GM23338 (cell line): Measurements from ENCODE around the gene EFCAB10. TPM values are rescaled to one million over a fixed set of nuclear protein-coding genes. Genes with fewer than 3 reads are reported as not detected.

Source experiments
- ATAC-seq: fragments of 200-7000 bp; cut with Tn5 transposase; 3 replicates; pipeline ENCODE4 v1.9.1; 2020
- DNase-seq: peaks from one replicate; pipeline ENCODE4 v3.0.0-alpha.2; 2015; ENCODE audit warnings: low spot score
- H2AFZ ChIP-seq: fragments of 200-600 bp; sonication (generic); 2 replicates; pipeline ENCODE4 v1.8.0; 2016; ENCODE audit warnings: antibody characterized with exemption, mild to moderate bottlenecking, moderate library complexity
- H3F3A ChIP-seq: fragments of 200-600 bp; sonication (generic); replicated peaks from 2 replicates; pipeline ENCODE4 v1.8.0; 2017; ENCODE audit warnings: antibody characterized with exemption, mixed run types, low read depth
- H3K27ac ChIP-seq: fragments of 200-600 bp; sonication (generic); 2 replicates; pipeline ENCODE4 v1.6.1; 2016; ENCODE audit warnings: low read depth
- H3K27me3 ChIP-seq: fragments of 200-600 bp; sonication (generic); 2 replicates; pipeline ENCODE4 v1.8.0; 2016; ENCODE audit warnings: mild to moderate bottlenecking, mixed run types, moderate library complexity; ENCODE audit not compliant: insufficient read depth
- H3K36me3 ChIP-seq: fragments of 200-600 bp; sonication (generic); 2 replicates; pipeline ENCODE4 v1.8.0; 2016; ENCODE audit warnings: mild to moderate bottlenecking; ENCODE audit not compliant: insufficient read depth
- H3K4me1 ChIP-seq: fragments of 200-600 bp; sonication (generic); 2 replicates; pipeline ENCODE4 v1.8.0; 2016; ENCODE audit warnings: mild to moderate bottlenecking, moderate library complexity; ENCODE audit not compliant: insufficient read depth
- H3K4me2 ChIP-seq: fragments of 200-600 bp; sonication (generic); 2 replicates; pipeline ENCODE4 v1.7.1; 2017; ENCODE audit warnings: mixed run types
- H3K4me3 ChIP-seq: fragments of 200-600 bp; sonication (generic); 2 replicates; pipeline ENCODE4 v1.6.1; 2016; ENCODE audit warnings: mixed run types
- H3K79me2 ChIP-seq: fragments of 200-600 bp; sonication (generic); replicated peaks from 2 replicates; pipeline ENCODE4 v1.8.0; 2017; ENCODE audit warnings: mild to moderate bottlenecking; ENCODE audit not compliant: insufficient read depth
- H3K9me2 ChIP-seq: fragments of 200-600 bp; sonication (generic); 2 replicates; pipeline ENCODE4 v1.8.0; 2017; ENCODE audit not compliant: insufficient read depth
- H4K20me1 ChIP-seq: fragments of 200-600 bp; sonication (generic); replicated peaks from 2 replicates; pipeline ENCODE4 v1.8.0; 2017; ENCODE audit warnings: mild to moderate bottlenecking; ENCODE audit not compliant: insufficient read depth
- H3K27ac Mint-ChIP-seq: 2 replicates; pipeline ENCODE4 v1.8.0; 2020; ENCODE audit warnings: inconsistent platforms, mild to moderate bottlenecking, moderate library complexity, mixed read lengths
- H3K27me3 Mint-ChIP-seq: 3 replicates; pipeline ENCODE4 v1.8.0; 2022; ENCODE audit warnings: low read depth, mild to moderate bottlenecking, moderate library complexity, mixed read lengths, inconsistent platforms; ENCODE audit not compliant: insufficient read depth, poor library complexity
- H3K36me3 Mint-ChIP-seq: 3 replicates; pipeline ENCODE4 v1.8.0; 2021; ENCODE audit warnings: low read depth, mild to moderate bottlenecking, inconsistent platforms, moderate library complexity, mixed read lengths
- H3K4me1 Mint-ChIP-seq: 3 replicates; pipeline ENCODE4 v1.8.0; 2020; ENCODE audit warnings: mild to moderate bottlenecking, inconsistent platforms, mixed read lengths
- H3K4me3 Mint-ChIP-seq: 3 replicates; pipeline ENCODE4 v1.8.0; 2021; ENCODE audit warnings: moderate library complexity, mild to moderate bottlenecking, inconsistent platforms, mixed read lengths
- H3K9me3 Mint-ChIP-seq: 3 replicates; pipeline ENCODE4 v1.8.0; 2020; ENCODE audit warnings: moderate library complexity, mild to moderate bottlenecking, inconsistent platforms, mixed read lengths
- CREB1 ChIP-seq: fragments of 250-450 bp; sonication (Bioruptor Pico); IDR thresholded peaks from 2 replicates; pipeline ENCODE4 v1.5.0; 2020; ENCODE audit warnings: low read depth, mild to moderate bottlenecking, moderate library complexity
- NANOG ChIP-seq: IDR thresholded peaks from 2 replicates; pipeline ENCODE4 v1.6.1; 2016; ENCODE audit warnings: antibody characterized with exemption, borderline replicate concordance
- POLR2AphosphoS5 ChIP-seq: IDR thresholded peaks from 2 replicates; pipeline ENCODE4 v1.6.1; 2016; ENCODE audit warnings: antibody characterized with exemption, low read depth
- ZNF331 ChIP-seq: fragments of 250-450 bp; sonication (Bioruptor Pico); IDR thresholded peaks from 2 replicates; pipeline ENCODE4 v1.5.0; 2020; ENCODE audit warnings: low read depth, mild to moderate bottlenecking, moderate library complexity
- polyA plus RNA-seq: library from polyadenylated mRNA; unstranded; fragments of >200 nt; fragmentation: Nextera tagmentation; extraction: Ambion mirVana; gene quantifications from 2 replicates; pipeline ENCODE4 v1.2.1, GENCODE V29; 2016
- total RNA-seq: library from RNA; depleted of rRNA; stranded (reverse); fragments of >200 nt; shearing (Covaris generic); gene quantifications from 2 replicates; pipeline ENCODE4 v1.2.3, GENCODE V29; 2014
- TF ChIP-seq, protein P1 (sequence below): IDR thresholded peaks from one replicate; pipeline ENCODE4 v1.6.1; 2018; ENCODE audit warnings: antibody characterized with exemption; ENCODE audit not compliant: unreplicated experiment
- TF ChIP-seq, protein P2 (sequence below): IDR thresholded peaks from 2 replicates; pipeline ENCODE4 v1.6.1; 2016; ENCODE audit warnings: antibody characterized with exemption
- TF ChIP-seq, protein P3 (sequence below), 2 experiments: fragments of 200-600 bp in 1 of 2; sonication (generic) in 1 of 2; conservative IDR thresholded peaks; 2 replicates each; pipeline versions ENCODE4 v1.5.1 to v1.6.1; 2016 to 2017; ENCODE audit warnings: antibody characterized with exemption in 2 of 2, low read depth in 2 of 2, mild to moderate bottlenecking in 2 of 2, moderate library complexity in 1 of 2
- TF ChIP-seq, protein P4 (sequence below): fragments of 250-450 bp; sonication (Bioruptor Pico); IDR thresholded peaks from 2 replicates; pipeline ENCODE4 v1.5.0; 2020; ENCODE audit warnings: mild to moderate bottlenecking, moderate library complexity

The EFCAB10 gene
- total and polyA plus RNA-seq, 2 experiments from 2014 or later, result 4.7 to 10.3 TPM

DNA sequence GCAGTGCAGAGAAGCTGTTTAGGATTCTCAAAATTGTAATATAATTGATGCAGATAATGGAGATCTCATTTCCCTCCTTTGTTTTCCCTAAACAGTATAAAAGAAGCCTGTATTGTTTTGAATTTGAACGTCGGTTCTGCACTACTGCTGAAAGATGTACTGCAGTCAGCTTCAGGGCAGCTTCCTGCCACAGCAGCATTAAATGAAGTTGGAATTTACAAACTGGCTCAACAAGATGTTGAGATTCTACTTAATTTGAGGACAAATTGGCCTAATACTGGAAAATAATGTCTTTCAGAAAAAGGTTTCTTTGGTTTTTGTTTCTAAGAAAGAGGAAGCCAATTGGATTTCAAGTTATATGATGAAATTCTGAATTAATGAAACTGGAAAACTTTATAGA lies 14.3 kb downstream of the EFCAB10 start (continued):
- TF ChIP-seq, protein P1, sequence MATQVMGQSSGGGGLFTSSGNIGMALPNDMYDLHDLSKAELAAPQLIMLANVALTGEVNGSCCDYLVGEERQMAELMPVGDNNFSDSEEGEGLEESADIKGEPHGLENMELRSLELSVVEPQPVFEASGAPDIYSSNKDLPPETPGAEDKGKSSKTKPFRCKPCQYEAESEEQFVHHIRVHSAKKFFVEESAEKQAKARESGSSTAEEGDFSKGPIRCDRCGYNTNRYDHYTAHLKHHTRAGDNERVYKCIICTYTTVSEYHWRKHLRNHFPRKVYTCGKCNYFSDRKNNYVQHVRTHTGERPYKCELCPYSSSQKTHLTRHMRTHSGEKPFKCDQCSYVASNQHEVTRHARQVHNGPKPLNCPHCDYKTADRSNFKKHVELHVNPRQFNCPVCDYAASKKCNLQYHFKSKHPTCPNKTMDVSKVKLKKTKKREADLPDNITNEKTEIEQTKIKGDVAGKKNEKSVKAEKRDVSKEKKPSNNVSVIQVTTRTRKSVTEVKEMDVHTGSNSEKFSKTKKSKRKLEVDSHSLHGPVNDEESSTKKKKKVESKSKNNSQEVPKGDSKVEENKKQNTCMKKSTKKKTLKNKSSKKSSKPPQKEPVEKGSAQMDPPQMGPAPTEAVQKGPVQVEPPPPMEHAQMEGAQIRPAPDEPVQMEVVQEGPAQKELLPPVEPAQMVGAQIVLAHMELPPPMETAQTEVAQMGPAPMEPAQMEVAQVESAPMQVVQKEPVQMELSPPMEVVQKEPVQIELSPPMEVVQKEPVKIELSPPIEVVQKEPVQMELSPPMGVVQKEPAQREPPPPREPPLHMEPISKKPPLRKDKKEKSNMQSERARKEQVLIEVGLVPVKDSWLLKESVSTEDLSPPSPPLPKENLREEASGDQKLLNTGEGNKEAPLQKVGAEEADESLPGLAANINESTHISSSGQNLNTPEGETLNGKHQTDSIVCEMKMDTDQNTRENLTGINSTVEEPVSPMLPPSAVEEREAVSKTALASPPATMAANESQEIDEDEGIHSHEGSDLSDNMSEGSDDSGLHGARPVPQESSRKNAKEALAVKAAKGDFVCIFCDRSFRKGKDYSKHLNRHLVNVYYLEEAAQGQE, result no peak
- TF ChIP-seq CREB1 (CRISPR knock-in tag), result no peak

DNA sequence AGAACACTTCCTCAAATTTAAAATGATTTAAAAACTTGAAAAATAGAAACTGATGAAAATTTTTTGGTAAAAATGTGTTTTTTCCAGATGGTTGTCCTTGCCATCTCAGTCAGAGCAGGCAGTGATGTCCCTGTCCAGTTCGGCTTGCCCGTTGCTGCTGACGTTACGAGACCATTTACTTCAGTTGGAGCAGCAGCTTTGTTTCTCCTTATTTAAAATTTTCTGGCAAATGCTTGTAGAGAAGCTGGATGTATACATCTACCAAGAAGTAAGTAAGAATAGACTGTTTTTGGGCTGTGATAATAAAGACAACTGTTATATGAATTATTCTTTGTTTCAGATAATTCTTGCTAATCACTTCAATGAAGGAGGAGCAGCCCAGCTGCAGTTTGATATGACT lies 16.1 kb downstream of the EFCAB10 start:
- Histone ChIP-seq H3K4me1 (no peaks in the 10 kb centered on the region), H3K4me3 (no peak overlapping the region), H3K9me2 (no peaks in the 10 kb centered on the region), H3K79me2 (no peaks in the 10 kb centered on the region), H3K36me3 (peaks cover 12% of the 10 kb centered on the region), H3K27me3 (no peaks in the 10 kb centered on the region), H3F3A (no peaks in the 10 kb centered on the region), H3K4me2 (no peak overlapping the region), H4K20me1 (no peaks in the 10 kb centered on the region), H3K27ac (no peak overlapping the region), H2AFZ (no peak overlapping the region)
- H3K27me3 Mint-ChIP-seq, result peaks cover 3% of the 10 kb centered on the region
- no peak overlapping the region for H3K27ac Mint-ChIP-seq
- H3K4me1 Mint-ChIP-seq, result no peaks in the 10 kb centered on the region
- H3K4me3 Mint-ChIP-seq, result no peak overlapping the region
- H3K36me3 Mint-ChIP-seq, result peaks cover 37% of the 10 kb centered on the region; the same call in 2 of the 3 replicates
- DNase-seq (no peak), ATAC-seq (no peak)
- H3K9me3 Mint-ChIP-seq, result no peaks in the 10 kb centered on the region
- TF ChIP-seq, protein P2, sequence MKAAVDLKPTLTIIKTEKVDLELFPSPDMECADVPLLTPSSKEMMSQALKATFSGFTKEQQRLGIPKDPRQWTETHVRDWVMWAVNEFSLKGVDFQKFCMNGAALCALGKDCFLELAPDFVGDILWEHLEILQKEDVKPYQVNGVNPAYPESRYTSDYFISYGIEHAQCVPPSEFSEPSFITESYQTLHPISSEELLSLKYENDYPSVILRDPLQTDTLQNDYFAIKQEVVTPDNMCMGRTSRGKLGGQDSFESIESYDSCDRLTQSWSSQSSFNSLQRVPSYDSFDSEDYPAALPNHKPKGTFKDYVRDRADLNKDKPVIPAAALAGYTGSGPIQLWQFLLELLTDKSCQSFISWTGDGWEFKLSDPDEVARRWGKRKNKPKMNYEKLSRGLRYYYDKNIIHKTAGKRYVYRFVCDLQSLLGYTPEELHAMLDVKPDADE, result no peak
- no peak for TF ChIP-seq ZNF331 (CRISPR knock-in tag)

DNA sequence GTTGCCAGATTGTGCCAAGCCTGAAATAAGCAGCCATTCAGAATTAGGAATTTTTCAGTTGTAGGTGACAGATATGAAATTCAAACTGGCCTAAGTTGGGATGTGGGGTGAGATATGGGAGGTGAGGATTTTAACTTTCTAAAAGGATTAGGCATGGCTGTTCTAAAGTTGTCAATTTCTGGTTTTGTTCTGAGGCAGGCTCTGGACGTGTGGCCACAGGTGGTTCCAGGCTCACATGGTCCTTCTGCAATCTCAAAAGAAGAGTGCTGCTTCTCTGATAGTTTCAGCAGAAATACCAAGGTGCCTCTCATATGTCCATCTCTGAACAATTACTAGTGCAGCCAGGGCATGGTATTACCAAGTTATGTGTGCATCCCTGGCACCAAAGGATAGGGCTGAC lies 21.4 kb downstream of the EFCAB10 start:
- Histone ChIP-seq H3K27ac (no peak overlapping the region), H3K9me2 (no peaks in the 10 kb centered on the region), H3K36me3 (peaks cover 13% of the 10 kb centered on the region; the same call in 1 of the 2 replicates), H2AFZ (no peak overlapping the region), H4K20me1 (no peaks in the 10 kb centered on the region), H3K4me3 (no peak overlapping the region), H3K27me3 (no peaks in the 10 kb centered on the region), H3K4me1 (no peaks in the 10 kb centered on the region), H3K79me2 (no peaks in the 10 kb centered on the region), H3K4me2 (no peak overlapping the region), H3F3A (peaks cover 3% of the 10 kb centered on the region; the same call in 1 of the 2 replicates)
- Mint-ChIP-seq H3K9me3 (no peaks in the 10 kb centered on the region), H3K27me3 (peaks cover 2% of the 10 kb centered on the region), H3K4me1 (no peaks in the 10 kb centered on the region), H3K4me3 (no peak overlapping the region), H3K36me3 (peaks cover 47% of the 10 kb centered on the region; the same call in 2 of the 3 replicates), H3K27ac (no peak overlapping the region)
- DNase-seq (no peak), ATAC-seq (no peak)
- TF ChIP-seq, protein P3, sequence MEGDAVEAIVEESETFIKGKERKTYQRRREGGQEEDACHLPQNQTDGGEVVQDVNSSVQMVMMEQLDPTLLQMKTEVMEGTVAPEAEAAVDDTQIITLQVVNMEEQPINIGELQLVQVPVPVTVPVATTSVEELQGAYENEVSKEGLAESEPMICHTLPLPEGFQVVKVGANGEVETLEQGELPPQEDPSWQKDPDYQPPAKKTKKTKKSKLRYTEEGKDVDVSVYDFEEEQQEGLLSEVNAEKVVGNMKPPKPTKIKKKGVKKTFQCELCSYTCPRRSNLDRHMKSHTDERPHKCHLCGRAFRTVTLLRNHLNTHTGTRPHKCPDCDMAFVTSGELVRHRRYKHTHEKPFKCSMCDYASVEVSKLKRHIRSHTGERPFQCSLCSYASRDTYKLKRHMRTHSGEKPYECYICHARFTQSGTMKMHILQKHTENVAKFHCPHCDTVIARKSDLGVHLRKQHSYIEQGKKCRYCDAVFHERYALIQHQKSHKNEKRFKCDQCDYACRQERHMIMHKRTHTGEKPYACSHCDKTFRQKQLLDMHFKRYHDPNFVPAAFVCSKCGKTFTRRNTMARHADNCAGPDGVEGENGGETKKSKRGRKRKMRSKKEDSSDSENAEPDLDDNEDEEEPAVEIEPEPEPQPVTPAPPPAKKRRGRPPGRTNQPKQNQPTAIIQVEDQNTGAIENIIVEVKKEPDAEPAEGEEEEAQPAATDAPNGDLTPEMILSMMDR (conservative IDR thresholded peaks at IDR 0.05; ENCODE audit: low read depth in 2 of 2), result no peak
- no peak for TF ChIP-seq NANOG
- TF ChIP-seq, protein P4, sequence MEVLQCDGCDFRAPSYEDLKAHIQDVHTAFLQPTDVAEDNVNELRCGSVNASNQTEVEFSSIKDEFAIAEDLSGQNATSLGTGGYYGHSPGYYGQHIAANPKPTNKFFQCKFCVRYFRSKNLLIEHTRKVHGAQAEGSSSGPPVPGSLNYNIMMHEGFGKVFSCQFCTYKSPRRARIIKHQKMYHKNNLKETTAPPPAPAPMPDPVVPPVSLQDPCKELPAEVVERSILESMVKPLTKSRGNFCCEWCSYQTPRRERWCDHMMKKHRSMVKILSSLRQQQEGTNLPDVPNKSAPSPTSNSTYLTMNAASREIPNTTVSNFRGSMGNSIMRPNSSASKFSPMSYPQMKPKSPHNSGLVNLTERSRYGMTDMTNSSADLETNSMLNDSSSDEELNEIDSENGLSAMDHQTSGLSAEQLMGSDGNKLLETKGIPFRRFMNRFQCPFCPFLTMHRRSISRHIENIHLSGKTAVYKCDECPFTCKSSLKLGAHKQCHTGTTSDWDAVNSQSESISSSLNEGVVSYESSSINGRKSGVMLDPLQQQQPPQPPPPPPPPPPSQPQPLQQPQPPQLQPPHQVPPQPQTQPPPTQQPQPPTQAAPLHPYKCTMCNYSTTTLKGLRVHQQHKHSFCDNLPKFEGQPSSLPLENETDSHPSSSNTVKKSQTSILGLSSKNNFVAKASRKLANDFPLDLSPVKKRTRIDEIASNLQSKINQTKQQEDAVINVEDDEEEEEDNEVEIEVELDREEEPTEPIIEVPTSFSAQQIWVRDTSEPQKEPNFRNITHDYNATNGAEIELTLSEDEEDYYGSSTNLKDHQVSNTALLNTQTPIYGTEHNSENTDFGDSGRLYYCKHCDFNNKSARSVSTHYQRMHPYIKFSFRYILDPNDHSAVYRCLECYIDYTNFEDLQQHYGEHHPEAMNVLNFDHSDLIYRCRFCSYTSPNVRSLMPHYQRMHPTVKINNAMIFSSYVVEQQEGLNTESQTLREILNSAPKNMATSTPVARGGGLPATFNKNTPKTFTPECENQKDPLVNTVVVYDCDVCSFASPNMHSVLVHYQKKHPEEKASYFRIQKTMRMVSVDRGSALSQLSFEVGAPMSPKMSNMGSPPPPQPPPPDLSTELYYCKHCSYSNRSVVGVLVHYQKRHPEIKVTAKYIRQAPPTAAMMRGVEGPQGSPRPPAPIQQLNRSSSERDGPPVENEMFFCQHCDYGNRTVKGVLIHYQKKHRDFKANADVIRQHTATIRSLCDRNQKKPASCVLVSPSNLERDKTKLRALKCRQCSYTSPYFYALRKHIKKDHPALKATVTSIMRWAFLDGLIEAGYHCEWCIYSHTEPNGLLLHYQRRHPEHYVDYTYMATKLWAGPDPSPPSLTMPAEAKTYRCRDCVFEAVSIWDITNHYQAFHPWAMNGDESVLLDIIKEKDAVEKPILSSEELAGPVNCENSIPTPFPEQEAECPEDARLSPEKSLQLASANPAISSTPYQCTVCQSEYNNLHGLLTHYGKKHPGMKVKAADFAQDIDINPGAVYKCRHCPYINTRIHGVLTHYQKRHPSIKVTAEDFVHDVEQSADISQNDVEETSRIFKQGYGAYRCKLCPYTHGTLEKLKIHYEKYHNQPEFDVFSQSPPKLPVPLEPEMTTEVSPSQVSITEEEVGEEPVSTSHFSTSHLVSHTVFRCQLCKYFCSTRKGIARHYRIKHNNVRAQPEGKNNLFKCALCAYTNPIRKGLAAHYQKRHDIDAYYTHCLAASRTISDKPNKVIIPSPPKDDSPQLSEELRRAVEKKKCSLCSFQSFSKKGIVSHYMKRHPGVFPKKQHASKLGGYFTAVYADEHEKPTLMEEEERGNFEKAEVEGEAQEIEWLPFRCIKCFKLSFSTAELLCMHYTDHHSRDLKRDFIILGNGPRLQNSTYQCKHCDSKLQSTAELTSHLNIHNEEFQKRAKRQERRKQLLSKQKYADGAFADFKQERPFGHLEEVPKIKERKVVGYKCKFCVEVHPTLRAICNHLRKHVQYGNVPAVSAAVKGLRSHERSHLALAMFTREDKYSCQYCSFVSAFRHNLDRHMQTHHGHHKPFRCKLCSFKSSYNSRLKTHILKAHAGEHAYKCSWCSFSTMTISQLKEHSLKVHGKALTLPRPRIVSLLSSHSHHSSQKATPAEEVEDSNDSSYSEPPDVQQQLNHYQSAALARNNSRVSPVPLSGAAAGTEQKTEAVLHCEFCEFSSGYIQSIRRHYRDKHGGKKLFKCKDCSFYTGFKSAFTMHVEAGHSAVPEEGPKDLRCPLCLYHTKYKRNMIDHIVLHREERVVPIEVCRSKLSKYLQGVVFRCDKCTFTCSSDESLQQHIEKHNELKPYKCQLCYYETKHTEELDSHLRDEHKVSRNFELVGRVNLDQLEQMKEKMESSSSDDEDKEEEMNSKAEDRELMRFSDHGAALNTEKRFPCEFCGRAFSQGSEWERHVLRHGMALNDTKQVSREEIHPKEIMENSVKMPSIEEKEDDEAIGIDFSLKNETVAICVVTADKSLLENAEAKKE (CRISPR knock-in tag), result no peak
- TF ChIP-seq POLR2AphosphoS5, result no peak
